ENCODE data around the gene CADM2.

Gene CADM2

DNA sequence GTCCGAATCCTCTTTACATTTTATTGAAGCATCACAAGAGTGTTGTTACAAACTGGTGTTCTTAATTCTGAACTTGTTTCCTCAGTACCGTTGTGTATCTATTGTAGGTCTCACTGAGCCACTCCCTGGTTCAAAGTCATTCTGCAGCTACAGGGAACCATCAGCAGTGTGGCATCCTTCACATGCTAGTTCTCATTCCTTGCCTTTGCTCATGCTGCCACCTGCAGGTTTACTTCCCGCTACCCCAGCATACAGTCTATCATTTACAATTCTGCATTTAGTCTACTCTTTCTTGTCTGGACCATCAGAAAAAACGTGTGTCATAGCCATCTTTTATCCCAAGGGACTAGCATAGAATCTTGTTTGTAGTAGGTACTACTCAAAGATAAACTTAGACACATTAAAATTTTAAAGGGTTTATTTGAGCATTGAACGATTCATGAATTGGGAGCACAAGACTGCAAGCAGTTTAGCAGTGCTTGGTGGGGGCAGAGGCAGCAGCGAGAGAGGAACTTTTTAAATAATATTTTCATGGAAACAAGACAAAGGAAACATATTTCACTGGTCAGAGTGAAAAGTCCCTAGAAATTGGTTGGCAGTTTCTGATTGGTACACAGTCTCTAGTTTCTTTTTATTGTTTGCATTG, 402.1 kb downstream of the CADM2 start:
- no peak overlapping the region for H3K4me3 ChIP-seq (ENCODE audit: low read length)
- TF ChIP-seq CTCF (IDR thresholded peaks at IDR 0.05; ENCODE audit: insufficient read depth, low read depth, low read length, missing control alignments): peak; percentile 89
- peak; percentile 76 for DNase-seq (ENCODE audit: low read depth)

DNA sequence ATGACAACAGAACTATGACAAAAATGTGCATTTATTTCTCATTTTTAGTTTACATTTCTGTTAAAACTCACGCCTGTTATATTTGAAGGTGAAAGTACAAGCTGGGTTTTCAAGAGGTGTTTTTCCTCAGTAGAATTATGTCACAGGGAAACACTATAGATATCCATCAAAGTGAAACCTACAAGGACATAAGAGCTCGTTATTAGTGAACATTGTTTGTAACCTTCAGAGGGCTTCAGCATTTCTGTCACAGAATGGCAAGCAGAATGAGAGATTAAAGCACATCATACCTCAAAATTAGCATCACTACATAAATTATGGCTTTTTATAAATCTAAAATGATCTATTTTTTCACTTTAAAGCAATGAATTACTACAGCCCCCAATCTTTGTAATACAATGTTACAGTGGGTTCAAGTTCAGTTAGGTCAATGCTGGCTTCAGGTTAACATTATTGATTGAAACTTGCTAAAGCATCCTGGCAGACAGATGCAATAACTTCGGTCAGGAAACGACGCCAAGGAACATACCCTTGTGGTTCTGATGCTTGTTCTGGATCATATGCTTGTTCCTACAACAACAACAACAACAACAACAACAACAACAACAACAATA, 405.6 kb downstream of the CADM2 start:
- no peak for TF ChIP-seq CTCF (IDR thresholded peaks at IDR 0.05; ENCODE audit: insufficient read depth, low read depth, low read length, missing control alignments)
- no peak overlapping the region for H3K4me3 ChIP-seq (ENCODE audit: low read length)
- DNase-seq (ENCODE audit: low read depth): no peak

DNA sequence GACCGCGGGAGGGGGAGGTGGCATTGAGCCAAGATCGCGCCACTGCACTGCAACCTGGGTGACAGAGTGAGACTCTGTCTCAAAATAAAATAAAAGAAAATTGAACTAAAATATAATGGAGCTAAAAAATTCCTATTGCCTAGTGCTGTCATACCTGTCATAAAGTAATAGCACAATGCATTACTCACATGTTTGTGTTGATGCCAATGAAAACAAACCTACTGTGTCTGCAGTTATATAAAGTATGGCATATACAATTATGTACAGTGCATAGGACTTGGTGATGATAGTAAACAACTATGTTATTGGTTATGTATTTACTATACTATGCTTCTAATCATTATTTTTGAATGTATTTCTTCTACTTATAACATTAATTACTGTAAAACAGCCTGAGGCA, 411.6 kb downstream of the CADM2 start:
- DNase-seq (ENCODE audit: low read depth): peak; percentile 24
- no peak overlapping the region for H3K4me3 ChIP-seq (ENCODE audit: low read length)
- TF ChIP-seq CTCF (IDR thresholded peaks at IDR 0.05; ENCODE audit: insufficient read depth, low read depth, low read length, missing control alignments): no peak

GRCh38 chr3:85376131-85376530, 417.3 kb downstream of the CADM2 start:
- DNase-seq (ENCODE audit: low read depth): no peak
- no peak overlapping the region for H3K4me3 ChIP-seq (ENCODE audit: low read length)
- TF ChIP-seq CTCF (IDR thresholded peaks at IDR 0.05; ENCODE audit: insufficient read depth, low read depth, low read length, missing control alignments): no peak

GRCh38 chr3:85377115-85377514, 418.3 kb downstream of the CADM2 start:
- H3K4me3 ChIP-seq (ENCODE audit: low read length): no peak overlapping the region
- no peak for DNase-seq (ENCODE audit: low read depth)
- no peak for TF ChIP-seq CTCF (IDR thresholded peaks at IDR 0.05; ENCODE audit: insufficient read depth, low read depth, low read length, missing control alignments)

GRCh38 chr3:85384372-85384771, 425.6 kb downstream of the CADM2 start:
- no peak overlapping the region for H3K4me3 ChIP-seq (ENCODE audit: low read length)
- DNase-seq (ENCODE audit: low read depth): no peak
- no peak for TF ChIP-seq CTCF (IDR thresholded peaks at IDR 0.05; ENCODE audit: insufficient read depth, low read depth, low read length, missing control alignments)
